SHP77 treated with DMSO at 0.1 percent for 48 hours (cell line): ENCODE data around the gene CALHM1.
"Not testable (repeated sequence)": the region's sequence is repeated elsewhere in the genome, so short reads cannot be mapped to it uniquely, and the experiment has no call there.

ENCODE experiments used
- DNase-seq: peaks from one replicate; lab custom pipeline; 2025; lab: John Stamatoyannopoulos, UW

The CALHM1 gene

DNA sequence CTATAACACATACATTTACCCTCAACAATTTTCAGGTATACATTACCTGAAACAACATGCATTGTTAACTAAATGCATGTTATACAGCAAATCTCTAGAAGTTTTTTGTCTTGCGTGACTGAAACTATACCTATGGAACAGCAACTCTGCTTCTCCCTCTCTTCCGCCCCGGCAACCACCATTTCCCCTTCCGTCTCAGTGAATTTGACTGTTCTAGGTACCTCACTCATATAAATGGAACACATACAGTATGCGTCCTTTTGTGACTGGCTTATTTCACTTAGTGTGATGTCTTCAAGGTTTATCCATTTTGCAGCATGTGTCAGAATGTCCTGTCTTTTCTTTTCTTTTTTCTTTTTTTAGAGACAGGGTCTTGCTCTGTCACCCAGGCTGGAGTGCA, 29.1 kb downstream of the CALHM1 start:
- DNase-seq: no peak

DNA sequence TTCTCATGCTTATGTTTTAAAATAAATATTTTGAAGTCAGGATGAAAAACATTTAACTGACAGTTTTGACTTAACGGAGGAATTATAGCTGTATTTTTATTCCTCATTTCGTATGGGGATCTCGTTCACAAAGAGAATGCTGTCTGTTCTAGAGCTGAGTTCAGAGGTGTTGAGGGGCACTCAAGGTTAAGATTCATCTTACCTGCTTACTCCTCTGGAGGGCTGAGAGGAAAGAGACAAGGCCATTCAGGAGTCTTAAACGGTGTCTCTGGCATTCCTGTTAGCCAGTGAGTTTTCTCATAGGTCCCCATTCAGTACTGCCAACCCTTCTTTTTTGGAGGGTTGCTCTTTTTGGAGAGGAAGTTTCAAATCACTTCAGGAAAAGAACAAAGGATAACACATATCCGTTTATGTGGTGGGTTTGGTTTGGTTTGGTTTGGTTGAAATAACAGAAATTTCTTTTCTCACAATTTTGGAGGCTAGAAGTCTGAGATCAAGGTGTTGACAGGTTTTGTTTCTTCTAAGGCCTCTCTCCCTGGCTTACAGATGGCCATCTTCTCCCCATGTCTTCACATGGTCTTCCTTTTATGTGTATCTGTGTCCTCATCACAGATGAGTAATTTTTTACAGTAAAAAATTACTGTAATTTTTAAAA, 29.6 kb downstream of the CALHM1 start:
- no peak for DNase-seq

DNA sequence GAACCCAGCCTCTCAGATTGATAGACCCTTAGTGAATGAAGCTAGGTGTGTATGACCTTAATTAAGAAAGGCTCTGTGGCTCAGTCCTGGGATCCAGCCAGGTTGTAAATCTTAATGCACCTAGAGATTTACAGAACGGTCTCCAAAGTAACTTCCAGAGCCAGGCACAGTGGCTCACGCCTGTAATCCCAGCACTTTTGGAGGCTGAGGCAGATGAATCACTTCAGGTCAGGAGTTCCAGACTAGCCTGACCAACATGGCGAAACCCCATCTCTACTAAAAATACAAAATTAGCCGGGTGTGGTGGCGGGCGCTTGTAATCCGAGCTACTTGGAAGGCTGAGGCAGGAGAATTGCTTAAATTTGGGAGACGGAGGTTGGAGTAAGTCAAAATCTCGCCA, 30.8 kb downstream of the CALHM1 start:
- DNase-seq: no peak

DNA sequence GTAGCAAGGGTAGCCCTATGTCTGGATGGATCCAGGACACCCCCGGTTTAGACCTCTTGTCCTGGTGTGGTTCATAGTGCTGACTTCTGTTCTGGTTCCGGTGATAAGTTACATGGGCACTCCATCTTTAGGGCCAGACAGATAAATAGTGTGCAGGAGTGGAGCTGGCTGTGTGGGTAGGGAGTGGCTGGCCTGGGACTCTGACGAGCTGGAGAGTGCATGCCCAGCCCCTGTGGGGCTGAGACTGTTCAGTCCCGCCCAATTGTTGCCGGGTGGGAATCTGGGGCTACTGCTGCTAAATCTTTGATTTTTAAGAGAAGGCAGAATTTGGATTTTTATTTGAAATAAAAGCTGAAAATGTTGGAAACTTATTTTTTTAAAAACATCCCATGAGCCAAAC, 35.0 kb downstream of the CALHM1 start:
- no peak for DNase-seq

DNA sequence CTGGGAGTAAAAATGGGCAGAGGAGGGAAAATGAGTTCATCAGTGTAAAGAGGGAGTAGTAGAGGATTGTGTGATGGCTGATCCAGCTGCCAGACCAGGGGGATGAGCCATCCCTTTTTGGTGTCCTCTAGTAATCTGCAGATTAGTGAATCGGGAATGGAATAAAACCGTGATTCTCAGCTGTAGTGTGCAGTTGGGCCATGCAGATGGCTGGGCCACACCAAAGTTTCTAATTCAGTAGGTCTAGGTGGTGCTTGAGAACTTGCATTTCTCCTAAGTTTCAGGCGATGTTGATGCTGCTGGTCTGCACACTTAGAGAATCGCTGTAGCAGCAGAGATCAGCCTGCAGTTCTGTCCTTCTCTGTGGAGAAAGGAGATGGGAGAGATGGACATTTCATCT, 39.6 kb downstream of the CALHM1 start:
- DNase-seq: no peak

DNA sequence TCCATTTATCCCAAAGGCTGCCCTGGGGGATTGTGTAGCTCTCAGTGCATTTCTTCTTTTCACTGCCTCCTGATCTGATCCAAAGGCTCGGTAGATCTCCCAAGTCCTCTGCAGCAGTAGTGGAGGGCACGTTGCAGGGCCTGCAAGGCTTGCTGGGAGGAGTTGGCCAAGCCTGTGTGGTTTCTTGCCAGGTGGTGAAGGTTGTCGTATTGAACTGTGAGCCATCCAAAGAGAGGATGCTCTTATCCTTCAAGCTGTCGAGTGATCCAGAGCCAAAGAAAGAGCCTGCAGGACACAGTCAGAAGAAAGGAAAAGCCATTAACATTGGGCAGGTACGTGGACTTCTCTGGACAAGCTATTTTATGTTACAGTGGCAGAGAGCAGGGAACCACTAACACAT, 41.1 kb downstream of the CALHM1 start:
- DNase-seq: no peak

DNA sequence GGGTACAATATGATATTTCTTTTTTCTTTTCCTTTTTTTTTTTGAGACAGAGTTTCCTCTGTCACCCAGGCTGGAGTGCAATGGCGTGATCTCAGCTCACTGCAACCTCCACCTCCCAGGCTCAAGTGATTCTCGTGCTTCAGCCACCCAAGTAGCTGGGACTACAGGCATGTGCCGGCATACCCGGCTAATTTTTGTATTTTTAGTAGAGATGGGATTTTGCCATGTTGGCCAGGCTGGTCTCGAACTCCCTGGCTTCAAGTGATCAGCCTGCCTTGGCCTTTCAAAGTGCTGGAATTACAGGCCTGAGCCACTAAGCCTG, 41.6 kb downstream of the CALHM1 start:
- DNase-seq: not testable (repeated sequence)

DNA sequence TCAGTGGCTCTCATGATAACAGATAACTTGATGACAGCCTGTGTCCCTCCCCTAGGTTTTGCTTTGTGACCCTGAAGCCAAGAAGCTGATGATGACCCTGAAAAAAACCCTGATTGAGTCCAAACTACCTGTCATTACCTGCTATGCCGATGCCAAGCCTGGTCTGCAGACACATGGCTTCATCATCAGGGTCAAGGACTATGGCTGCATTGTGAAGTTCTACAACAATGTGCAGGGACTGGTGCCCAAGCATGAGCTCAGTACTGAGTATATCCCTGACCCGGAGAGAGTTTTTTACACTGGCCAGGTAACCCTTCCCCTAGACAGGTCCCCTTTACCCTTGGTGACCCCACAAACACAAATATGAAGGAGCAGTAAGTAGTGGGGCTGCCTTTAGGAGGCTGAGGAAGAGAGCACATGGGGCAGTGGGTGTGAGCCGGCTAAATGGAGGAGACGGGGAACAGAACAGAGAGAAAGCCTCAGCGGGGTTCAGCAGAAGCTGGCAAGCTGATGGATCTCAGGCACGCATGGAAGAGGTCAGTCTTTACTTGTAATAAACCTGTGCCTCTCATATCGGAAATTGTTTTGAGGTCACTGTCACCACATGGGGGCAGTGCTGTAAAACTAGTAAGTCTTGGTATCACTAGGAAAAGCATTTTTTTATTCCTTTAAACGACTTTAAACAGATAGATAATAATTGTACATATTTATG, 42.1 kb downstream of the CALHM1 start:
- no peak for DNase-seq

DNA sequence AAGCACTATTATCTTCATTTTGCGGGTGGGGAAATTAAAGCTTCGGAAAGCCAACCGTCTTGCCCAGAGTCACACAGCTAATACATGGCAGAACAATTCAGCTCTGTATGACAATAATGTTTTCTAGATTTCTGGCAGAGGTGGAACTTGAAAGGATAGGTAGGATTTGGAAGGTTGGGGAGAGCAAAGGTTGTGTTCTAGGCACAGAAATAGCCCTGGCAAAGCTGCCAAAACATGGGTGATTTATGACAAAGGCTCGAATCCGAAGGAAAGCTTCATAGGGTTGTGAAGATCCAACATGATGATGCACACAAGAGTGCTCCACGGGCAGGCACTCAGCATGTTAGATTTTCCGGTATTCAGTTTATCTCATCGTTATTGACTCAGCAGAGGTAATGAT, 43.1 kb downstream of the CALHM1 start:
- no peak for DNase-seq

DNA sequence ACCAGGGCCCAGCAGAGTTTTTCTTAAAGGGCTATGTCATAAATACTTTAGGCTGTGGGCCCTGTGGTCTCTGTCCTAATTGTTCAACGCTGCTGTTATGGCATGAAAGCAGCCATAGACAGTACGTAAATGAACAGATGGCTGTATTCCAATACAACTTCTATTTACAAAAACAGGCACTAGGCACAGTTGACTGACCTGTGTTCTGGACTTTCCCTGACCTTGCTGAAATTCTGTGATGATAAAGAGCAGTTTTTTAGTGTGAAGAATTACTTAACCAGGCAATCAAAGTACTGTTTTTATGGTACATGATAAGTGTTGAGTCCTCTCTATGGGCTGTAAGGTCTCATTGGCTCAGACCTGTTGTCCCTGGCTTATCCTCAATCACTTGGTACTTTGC, 45.1 kb downstream of the CALHM1 start:
- DNase-seq: no peak
